ENCODE data around the gene FCRL4.

FCRL4 gene

DNA sequence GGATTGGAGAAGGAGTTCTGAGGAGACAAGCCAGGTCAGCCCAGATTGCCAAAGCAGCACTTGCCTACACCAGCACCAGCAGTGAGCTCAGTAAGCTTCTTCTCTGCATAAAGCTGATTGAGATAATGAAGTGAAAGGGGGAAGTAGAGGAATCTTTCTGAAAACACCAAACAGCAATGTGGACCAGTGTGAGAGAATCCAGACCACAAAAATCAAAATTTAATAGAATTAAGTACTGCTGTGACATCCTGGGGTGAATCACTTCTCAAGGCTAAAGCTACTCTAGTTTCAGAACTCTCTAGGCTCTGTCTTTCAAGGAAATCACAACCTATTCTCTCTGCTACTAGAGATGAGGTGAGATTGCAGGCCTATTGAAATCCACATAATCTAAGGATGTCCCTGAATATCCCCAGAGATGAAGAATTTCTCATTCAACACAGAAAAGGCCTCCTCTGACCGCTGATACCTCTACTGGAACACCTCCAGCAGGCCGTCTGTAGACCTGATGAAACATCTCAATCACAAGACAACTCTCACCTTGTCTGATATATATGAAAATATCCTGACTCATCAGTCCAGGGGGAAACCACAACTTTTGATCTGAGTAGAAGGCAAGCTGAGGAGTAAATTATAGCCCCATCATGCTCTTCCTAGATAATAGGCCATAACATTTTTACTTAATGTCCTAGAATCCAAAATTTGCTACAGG, at the start of gene FCRL4:
Gene FCRL4, minus strand, starts transcription at position 127 of the 709 bp plus-strand sequence. CDS start 141 bp downstream, outside the sequence.
- H3K4me3 ChIP-seq, result no peak within 1 kb of the TSS
- no peak within 1 kb of the TSS for H3K27ac ChIP-seq

GRCh38 chr1:157646144-157646543, 48.3 kb upstream of the FCRL4 start:
- H3K4me3 ChIP-seq, result no peak overlapping the region
- no peak overlapping the region for H3K27ac ChIP-seq

DNA sequence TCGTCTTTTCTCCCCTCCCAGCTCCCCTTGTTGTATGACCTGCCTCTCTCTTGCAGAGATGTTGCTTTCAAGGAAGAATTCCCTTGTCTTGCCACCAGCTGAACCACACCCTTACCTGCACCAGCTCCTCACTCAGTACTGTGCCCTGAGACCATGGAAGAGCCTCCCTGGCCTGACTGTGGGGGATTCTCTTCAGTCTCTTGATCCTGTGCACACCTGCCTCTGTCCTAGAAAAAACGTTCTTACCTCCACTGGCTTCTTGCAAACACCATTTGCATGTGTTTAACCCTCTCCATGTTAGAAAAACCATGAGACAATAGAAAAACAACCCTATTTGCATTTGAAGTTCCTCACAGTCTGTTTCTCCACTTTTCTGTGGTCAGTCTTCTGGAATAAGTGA, 43.3 kb upstream of the FCRL4 start:
- Histone ChIP-seq H3K4me3 (no peak overlapping the region), H3K27ac (no peak overlapping the region)

DNA sequence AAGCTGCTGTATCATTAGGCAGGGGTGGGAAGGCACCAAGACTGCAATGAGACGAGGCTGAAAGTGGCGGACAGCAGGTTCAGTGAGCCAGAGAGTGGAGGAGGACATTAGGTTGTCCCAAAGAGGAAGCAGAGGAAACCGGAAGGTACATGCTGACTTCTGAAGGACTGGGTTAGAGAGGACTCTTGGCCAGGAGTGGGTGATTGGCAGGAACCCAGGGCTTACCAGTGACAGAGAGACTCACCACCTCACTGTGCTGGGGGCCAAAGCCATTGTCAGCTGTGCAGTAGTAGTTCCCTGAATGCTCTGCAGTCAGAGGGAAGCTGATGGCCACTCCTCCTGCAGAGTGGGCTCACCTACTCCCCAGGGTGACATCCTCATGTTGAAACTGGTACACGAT, 41.9 kb upstream of the FCRL4 start:
- H3K4me3 ChIP-seq, result no peak overlapping the region

DNA sequence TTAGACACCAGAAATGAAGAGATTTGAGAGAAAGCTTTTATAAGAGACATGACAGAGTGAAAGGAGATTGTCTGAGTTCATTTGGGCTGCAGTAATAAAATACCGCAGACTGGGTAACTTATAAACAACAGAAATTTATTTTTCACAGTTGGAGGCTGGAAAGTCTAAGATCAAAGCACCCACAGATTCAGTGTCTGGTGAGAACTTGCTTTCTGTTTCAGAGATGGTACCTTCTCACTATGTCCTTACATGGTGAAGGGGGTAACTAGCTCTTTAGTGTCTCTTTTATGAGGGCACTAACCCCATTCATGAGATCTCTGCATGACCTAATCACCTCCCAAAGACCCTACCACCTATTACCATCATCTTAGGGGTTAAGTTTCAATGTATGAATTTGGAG, 30.9 kb upstream of the FCRL4 start:
- Histone ChIP-seq H3K4me3 (no peak overlapping the region), H3K27ac (no peak overlapping the region)

More for the DNA sequence above, 41.9 kb upstream of the FCRL4 start:
- no peak overlapping the region for H3K27ac ChIP-seq

DNA sequence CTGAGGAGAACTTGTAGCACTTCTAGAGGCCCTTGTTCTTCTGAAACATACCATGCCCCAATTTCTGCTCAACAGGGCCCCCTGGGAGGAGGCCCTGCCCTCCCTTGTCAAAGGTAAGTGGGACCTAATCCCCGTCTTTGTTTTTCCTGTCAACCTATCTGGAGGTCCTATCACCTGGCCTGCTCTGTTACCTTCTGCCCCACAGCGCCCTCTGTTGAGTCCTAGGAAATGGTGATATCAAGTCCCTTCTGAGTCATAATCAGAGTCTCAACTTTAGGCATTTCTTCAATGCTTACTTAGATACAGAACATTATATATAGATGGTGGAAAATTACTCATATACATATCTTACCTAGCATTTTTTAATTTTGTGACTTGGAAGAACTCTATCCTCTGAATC, 28.2 kb upstream of the FCRL4 start:
- Histone ChIP-seq H3K27ac (no peak overlapping the region), H3K4me3 (no peak overlapping the region)

DNA sequence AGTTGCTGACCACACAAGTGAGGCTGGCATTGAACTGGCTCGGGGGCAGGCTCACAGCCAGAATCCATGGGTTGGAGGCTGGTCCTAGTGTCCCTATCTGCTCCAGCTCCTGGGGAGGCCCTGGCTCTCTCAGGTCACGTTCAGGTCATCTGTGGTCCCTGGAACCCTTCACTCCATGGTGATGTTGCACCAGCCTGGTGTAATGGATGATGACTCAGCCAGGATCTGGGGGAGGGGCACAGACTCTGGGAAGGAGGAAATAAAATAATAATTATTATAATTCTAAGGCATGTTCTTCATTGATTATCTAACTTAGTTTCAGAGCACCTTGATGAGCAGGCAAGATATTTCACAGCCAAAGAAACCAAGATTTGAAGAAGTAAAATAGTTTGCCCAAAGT, 26.6 kb upstream of the FCRL4 start:
- no peak overlapping the region for H3K4me3 ChIP-seq
- no peak overlapping the region for H3K27ac ChIP-seq

DNA sequence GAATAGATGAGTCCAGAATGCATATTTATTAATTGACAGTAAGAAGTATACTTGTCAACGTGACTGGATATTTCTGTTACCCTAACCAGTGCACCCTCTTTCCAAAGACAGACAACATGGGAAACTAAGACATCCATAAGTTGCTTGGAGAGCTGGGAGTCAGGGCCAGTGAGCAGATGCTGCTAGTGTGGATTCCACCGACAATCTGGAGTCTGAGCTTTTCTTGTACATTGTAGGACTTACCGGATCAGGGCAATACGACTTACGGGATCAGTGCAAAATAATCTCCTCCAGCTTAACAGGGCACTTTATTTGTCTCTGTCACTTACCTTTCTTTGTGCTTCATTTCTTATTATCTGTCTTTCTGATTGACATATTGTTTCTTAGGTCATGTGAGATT, 24.6 kb upstream of the FCRL4 start:
- H3K27ac ChIP-seq, result no peak overlapping the region

GRCh38 chr1:157618190-157618589, 20.3 kb upstream of the FCRL4 start:
- Histone ChIP-seq H3K27ac (no peak overlapping the region), H3K4me3 (no peak overlapping the region)

More for the DNA sequence above, 24.6 kb upstream of the FCRL4 start:
- no peak overlapping the region for H3K4me3 ChIP-seq

- no peak overlapping the region for H3K27ac ChIP-seq
- no peak overlapping the region for H3K4me3 ChIP-seq
Measured at GRCh38 chr1:157600236-157600635, 2.4 kb upstream of the FCRL4 start.

- H3K4me3 ChIP-seq, result no peak overlapping the region
- no peak overlapping the region for H3K27ac ChIP-seq
Measured at GRCh38 chr1:157596384-157596783, 1.5 kb downstream of the FCRL4 start.

GRCh38 chr1:157595356-157595755, 2.5 kb downstream of the FCRL4 start:
- Histone ChIP-seq H3K27ac (no peak overlapping the region), H3K4me3 (no peak overlapping the region)

- Histone ChIP-seq H3K4me3 (no peak overlapping the region), H3K27ac (no peak overlapping the region)
Measured at GRCh38 chr1:157585984-157586383, 11.9 kb downstream of the FCRL4 start.

GRCh38 chr1:157584503-157584902, 13.4 kb downstream of the FCRL4 start:
- no peak overlapping the region for H3K4me3 ChIP-seq
- H3K27ac ChIP-seq, result no peak overlapping the region

GRCh38 chr1:157580828-157581210, 17.1 kb downstream of the FCRL4 start:
- Histone ChIP-seq H3K4me3 (no peak overlapping the region), H3K27ac (no peak overlapping the region)

DNA sequence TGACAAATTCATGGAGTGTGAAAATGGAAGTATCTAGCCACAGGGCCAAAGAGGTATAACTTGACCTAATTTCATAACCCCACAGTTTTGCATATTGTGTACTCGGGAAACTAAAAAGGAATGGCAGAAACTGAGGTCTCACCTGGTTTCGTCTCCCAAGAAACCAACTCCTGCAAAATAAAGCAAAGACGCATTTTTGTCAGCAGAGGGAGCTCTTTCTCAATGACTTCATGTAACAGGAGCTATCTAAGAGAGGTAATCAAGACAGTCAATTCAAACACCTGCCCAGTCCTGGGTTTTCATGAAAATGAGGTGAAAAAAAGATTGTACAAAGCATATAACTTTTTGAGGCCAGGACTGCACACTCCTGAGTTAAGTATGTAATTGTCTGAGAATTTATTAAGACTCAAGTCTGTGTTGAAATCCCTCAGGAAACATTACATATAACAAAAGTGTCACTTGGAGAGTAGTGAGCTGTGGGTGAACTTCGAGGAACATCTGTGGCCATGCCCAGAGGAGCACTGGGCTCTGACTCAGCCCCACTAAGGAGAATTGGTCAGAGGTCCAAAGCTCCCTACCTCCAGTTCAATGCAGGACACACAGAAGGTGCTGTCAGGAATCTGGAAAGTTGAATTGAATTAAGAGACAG, 17.6 kb downstream of the FCRL4 start:
- Histone ChIP-seq H3K4me3 (no peak overlapping the region), H3K27ac (no peak overlapping the region)

GRCh38 chr1:157577420-157577819, 20.5 kb downstream of the FCRL4 start:
- H3K4me3 ChIP-seq, result no peak overlapping the region

GRCh38 chr1:157575744-157576143, 22.1 kb downstream of the FCRL4 start:
- Histone ChIP-seq H3K27ac (no peak overlapping the region), H3K4me3 (no peak overlapping the region)

More at GRCh38 chr1:157577420-157577819, 20.5 kb downstream of the FCRL4 start:
- no peak overlapping the region for H3K27ac ChIP-seq

DNA sequence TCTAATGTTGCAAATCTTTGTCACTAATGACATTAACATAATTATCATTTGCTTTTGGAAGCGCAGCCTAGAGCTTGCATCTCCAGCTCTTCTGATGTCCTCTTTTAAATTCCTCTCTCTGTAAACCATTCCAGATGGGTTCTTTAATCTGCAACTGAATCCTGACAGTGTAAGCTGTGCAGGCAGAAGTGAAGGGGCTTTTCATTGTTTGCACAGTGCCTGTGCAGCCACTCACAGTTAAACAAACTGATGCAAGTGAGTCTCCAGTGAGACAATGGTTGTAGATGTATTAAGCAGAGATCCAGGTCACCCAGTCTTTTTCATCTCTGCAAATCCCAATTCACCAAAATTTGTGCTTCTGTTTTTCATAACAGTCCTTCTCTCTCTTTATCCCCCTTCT, 23.0 kb downstream of the FCRL4 start:
- H3K4me3 ChIP-seq, result no peak overlapping the region
- H3K27ac ChIP-seq, result no peak overlapping the region

- no peak overlapping the region for H3K4me3 ChIP-seq
- no peak overlapping the region for H3K27ac ChIP-seq
Measured at GRCh38 chr1:157566484-157567300, 31.2 kb downstream of the FCRL4 start.

DNA sequence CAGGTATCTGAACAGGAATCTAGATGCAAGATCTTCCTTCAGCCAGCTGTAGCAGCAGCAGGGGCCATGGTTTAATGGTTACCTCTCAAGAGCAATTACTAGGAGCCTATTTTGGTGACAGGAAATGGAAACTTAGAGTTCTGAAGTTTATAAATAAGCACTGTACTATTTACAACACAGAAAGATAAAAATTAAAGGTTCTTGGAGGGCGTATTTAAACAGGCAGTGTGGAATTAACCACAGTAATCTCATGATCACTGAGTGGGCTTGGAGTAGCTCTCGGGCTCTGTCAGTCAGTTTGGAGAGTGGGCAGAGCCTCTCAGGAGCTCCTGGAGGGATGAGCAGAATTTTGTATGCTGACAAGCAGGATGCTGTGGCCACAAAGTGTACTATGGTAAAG, 35.4 kb downstream of the FCRL4 start:
- H3K4me3 ChIP-seq, result no peak overlapping the region
- no peak overlapping the region for H3K27ac ChIP-seq

All from skin epidermis (tissue), 12 donors.